ENCODE measurements around the gene PODXL2.
"Not testable (repeated sequence)": the region's sequence is repeated elsewhere in the genome, so short reads cannot be mapped to it uniquely, and the experiment has no call there.

The PODXL2 gene

DNA sequence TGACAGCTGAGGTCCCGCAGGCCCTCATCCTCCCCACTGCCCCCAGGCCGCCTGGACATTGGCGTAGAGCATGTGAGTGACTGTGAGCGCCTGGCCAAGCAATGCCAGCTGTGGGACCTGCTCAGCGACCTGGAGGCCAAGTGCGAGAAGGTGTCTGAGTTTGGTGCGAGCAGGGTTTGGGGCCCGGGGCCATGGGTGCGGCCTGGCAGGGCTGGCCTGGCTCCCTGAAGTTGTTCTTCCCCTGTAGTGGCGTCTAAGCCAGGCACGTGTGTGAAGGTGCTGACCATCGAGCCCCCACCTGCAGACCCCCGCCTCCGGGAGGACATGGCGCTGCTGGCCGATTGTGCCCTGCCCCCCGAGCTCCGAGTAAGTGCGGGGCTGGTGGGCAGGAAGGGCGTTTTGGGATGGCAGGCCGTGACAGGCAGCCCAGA, 48.0 kb downstream of the PODXL2 start:
- DNase-seq: no peak

DNA sequence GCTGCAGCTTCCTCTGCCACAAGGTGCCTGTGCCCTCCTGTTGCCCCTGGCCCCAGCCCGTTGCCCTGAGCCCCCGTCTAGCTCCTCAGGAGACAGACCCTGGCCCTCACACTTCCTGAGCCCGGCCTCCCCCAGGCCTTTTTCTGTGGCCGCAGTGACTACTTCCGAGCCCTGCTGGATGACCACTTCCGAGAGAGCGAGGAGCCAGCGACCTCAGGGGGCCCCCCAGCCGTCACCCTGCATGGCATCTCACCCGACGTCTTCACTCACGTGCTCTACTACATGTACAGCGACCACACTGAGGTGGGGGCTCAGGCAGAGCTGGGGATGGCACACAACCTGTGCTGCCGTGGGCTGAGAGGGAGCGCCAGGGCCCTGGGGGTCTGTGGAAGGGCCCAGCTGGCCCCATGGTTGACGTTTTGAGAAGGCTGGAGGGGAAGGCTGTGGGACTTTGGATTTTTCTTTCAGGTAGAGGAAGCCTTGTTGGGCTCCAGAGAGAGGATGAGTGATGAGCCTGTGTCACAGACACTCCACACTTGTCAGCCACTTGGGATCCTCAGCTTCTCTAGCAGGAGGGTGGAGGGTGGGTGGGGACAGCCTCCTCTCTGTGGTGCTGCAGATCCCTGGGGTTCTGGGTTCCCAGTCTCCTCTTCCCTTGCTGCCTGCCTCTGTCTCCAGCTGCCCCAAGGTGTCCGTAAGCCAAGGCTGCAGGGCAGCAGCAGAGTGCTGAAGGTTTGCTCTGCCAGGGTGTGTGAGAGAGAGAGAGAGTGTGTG, 48.7 kb downstream of the PODXL2 start:
- DNase-seq: no peak

GRCh38 chr3:127678315-127678599, 49.3 kb downstream of the PODXL2 start:
- no peak for DNase-seq

GRCh38 chr3:127678611-127679533, 49.9 kb downstream of the PODXL2 start:
- DNase-seq: no peak

DNA sequence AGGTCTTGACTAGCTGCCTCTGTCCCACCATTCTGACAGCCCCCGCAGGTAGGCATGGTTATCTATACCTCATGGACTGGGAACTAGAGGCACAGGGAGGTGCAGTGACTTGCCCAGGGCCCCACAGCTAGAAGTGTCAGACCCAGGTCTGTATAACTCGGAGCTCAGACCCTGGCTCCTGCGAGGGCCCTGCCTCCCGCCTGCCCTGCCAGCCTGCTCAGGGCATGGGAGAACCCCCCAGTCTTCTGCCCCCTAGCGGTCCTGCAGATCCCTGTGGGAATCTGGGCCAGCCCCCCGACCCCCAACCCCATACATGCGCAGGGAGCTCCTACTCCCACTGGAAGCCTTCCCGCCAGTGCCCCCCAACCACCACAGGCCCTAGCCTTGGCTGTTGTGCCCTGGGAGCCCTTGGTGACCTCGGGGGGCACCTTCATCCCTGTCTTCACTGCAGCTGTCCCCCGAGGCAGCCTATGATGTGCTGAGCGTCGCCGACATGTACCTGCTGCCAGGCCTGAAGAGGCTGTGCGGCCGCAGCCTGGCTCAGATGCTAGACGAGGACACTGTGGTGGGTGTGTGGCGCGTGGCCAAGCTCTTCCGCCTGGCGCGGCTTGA, 50.7 kb downstream of the PODXL2 start:
- DNase-seq: no peak

DNA sequence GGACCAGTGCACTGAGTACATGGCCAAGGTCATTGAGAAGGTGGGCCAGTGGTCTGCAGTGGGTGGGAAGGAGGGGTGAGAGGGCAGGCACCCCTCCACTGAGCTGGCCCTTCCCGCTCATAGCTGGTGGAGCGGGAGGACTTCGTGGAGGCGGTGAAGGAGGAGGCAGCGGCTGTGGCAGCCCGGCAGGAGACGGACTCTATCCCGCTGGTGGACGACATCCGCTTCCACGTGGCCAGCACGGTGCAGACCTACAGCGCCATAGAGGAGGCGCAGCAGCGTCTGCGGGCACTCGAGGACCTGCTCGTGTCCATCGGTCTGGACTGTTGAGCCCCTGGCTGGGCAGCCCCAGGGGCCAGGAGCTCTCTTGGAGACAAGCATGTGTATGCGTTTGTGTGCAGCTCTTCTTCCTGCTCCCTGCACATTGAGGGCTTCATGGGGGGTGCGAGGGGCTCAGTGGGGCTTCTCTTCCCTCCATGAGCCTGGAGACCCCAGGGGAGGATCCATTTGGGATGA, 51.2 kb downstream of the PODXL2 start:
- no peak for DNase-seq

DNA sequence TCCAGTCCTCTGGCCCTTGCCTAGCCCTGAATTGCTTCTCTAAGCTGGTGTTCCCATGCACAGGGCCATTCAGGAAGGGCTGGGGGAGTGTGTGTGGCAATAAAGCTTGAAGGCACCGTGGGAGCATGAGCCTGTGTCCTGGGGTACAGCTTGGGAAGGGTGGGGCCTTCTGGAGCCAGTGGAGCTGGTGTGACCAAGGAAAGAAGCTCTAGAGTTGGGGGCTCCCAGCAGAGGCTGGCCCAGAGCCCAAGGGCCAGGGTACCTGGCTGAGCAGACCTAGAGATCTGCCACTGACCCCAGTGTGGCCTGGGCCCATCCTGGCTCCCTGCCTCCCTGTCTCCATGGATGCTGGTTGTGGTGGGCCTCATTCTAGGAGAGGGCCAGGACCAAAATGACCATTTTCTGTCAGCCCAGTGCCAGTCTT, 51.8 kb downstream of the PODXL2 start:
- no peak for DNase-seq

GRCh38 chr3:127682175-127682554, 53.2 kb downstream of the PODXL2 start:
- not testable (repeated sequence) for DNase-seq

- DNase-seq: no peak
Observed at GRCh38 chr3:127682561-127682960, 53.6 kb downstream of the PODXL2 start.

GRCh38 chr3:127684871-127685707, 56.1 kb downstream of the PODXL2 start:
- DNase-seq: no peak

DNA sequence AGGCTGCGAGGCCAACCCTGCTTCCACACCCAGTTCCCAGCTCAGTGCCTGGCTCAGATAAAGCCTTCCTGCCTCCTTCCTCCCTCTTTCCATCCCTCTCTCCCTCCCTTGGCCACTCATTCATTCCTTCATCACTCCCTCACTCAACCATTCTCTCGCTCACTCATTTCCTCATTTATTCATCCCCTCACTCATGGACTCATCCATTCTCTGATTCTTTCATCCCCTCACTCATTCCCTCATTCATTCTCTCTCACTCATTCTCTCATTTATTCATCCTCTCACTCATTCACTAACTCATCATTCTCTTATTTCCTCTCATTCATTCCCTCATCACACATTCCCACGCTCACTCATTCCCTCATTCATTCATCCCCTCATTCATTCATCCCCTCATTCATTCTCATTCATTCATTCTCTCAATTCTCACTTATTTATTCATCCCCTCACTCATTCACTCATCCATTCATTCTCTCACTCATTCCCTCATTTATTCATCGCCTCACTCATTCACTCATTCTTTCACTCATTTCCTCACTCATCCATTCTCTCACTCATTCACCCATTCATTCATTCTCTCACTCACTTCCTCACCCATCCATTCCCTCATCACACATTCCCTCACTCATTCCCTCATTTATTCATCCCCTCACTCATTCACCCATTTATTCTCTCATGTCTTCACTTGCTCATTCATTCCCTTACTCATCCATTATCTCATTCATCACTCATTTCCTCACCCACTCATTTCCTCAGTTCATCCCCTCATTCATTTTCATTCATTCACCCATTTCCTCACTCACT, 56.9 kb downstream of the PODXL2 start:
- no peak for DNase-seq

DNA sequence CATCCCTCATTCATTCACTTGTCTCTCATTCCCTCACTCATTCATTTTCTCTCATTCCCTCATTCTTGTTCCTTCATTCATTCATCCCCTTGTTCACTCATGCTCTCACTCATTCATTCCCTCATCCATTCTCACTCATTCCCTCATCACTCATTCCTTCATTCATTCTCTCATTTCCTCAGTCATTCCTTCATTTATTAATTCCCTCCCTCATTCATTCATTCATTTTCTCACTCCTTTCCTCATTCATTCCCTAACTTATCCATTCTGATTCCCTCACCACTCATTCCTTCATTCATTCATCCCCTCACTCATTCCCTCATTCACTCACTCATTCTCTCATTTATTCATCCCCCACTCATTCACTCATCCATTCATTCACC, 57.5 kb downstream of the PODXL2 start:
- no peak for DNase-seq

DNA sequence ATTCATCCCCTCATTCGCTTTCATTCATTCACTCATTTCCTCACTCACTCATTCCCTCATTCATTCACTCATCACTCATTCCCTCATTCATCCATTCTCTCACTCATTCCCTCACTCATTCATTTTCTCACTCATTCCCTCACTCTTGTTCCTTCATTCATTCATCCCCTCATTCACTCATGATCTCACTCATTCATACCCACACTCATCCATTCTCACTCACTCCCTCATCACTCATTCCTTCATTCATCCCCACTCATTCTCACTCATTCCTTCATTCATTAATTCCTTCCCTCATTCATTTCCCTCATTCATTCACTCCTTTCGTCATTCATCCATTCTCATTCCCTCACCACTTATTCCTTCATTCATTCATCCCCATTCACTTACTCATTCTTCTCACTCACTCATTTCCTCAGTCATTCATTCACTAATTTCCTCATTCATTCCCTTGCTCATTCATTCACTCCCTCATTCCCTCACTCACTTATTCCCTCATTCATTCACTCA, 58.3 kb downstream of the PODXL2 start:
- no peak for DNase-seq

DNA sequence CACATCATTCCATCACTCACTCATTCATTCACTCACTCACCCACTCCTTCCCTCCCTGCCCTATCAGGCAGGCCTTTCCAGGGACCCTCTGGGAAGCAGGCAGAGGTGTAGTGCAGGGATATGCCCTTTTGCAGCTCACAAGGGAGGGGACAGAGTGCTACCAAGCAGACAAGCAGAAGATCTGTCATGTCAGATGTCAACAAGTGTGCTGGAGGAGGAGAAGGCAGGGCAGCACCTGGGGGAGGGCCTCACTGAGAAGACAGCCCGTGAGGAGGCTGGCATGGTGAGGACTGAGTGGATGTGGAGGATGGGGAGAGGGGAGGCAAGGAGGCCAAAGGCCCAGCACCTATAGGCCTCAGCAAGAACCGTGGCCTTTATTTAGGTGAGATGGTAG, 59.0 kb downstream of the PODXL2 start:
- DNase-seq: no peak

GRCh38 chr3:127688416-127689265, 59.7 kb downstream of the PODXL2 start:
- DNase-seq: no peak

DNA sequence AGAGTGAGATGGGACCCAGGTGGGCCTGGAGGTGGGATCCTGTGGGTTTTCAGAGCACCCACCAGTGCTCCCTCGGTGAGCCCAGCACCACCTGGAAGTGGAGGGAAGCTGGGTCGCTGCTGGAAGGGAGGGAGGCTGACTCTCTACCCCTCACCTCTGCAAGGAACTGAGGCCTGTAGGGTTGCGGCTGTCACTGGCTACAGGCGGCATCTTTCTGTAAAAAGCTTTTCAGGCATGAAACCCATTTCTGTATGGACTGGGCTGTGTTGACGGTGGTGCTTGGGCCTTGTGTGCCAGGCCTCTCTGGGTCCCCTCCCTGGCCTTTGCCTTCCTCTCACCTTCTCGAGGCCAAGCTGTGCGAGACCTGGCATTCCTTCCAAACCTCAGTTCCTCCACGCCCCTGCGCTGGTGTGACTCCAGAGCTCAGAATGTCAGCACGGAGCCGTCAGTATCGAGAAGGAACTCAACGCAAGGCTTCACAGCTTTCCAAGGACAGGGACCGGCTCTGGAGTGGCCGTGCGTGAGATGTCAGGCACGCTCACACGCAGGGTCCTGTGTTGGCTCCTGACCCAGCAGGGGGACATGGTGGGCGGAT, 60.4 kb downstream of the PODXL2 start:
- no peak for DNase-seq

DNA sequence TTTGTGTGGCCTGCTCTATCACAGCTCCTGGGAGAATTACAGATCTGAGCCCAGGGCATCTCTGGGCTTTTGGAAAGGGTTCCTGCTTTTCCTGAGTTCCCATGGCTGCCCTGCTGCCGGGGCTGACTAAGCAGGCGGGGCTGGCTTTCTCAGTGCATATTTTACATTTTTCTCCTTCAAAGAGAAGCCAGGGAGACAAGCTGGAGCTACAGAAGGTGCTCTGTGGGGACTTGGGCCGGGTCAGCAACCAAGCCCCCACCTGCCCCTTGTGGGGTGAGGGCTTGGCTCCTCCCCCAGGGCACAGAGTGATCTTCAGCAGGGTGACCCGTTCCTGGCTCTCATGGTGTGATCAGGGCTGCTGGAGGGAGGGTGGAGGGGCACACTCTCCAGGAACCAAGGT, 61.1 kb downstream of the PODXL2 start:
- DNase-seq: no peak

- DNase-seq: peak; percentile 13
Observed at GRCh38 chr3:127690823-127691452, 62.0 kb downstream of the PODXL2 start.

DNA sequence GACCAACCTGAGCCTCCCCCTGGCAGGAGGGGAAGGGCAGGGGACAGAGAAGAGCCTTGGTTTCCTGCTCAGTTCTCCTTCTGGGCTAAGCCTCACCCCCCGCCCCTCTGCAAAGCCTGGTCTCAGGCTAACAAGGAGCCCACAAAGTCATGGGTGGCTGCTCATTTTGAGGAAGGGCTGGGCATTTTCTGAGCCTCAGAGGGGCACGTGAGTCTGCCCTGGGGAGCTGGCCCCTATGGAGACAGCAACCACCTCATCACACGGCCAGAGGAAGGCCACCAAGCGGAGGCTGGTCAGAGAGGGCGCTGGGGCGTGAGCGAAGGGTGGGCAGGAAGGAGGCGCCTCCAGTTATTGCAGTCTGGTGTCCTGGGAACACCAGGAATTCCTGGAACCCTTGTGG, 62.5 kb downstream of the PODXL2 start:
- DNase-seq: no peak

GRCh38 chr3:127691974-127692373, 63.0 kb downstream of the PODXL2 start:
- no peak for DNase-seq

Measured in KG1 (cell line).